Epithelial cell of proximal tubule (primary cell): ENCODE data around the gene TTN. TPM values are rescaled to one million over a fixed set of nuclear protein-coding genes. Genes with fewer than 3 reads are reported as not detected.

ENCODE experiments used
- DNase-seq: peaks from one replicate; pipeline ENCODE4 v3.0.0-alpha.2; 2011; ENCODE audit warnings: low read depth
- H3K4me3 ChIP-seq: 2 replicates; pipeline ENCODE4 v1.5.1; 2011; ENCODE audit warnings: low read depth, mild to moderate bottlenecking, low read length
- total RNA-seq: library from RNA; depleted of rRNA; stranded (reverse); fragments of >200 nt; gene quantifications from 2 replicates; pipeline ENCODE4 v1.2.3, GENCODE V29; 2015
- TF ChIP-seq, protein P1 (sequence below): conservative IDR thresholded peaks from 2 replicates; pipeline ENCODE4 v1.5.1; 2012; ENCODE audit warnings: low read depth, mild to moderate bottlenecking, low read length

Gene TTN
- total RNA-seq, 1 donor from 2014 or later = 0.12 TPM

- TF ChIP-seq, protein P1, sequence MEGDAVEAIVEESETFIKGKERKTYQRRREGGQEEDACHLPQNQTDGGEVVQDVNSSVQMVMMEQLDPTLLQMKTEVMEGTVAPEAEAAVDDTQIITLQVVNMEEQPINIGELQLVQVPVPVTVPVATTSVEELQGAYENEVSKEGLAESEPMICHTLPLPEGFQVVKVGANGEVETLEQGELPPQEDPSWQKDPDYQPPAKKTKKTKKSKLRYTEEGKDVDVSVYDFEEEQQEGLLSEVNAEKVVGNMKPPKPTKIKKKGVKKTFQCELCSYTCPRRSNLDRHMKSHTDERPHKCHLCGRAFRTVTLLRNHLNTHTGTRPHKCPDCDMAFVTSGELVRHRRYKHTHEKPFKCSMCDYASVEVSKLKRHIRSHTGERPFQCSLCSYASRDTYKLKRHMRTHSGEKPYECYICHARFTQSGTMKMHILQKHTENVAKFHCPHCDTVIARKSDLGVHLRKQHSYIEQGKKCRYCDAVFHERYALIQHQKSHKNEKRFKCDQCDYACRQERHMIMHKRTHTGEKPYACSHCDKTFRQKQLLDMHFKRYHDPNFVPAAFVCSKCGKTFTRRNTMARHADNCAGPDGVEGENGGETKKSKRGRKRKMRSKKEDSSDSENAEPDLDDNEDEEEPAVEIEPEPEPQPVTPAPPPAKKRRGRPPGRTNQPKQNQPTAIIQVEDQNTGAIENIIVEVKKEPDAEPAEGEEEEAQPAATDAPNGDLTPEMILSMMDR = peak; percentile 83
- DNase-seq = peak; percentile 18
- H3K4me3 ChIP-seq = no peak overlapping the region
Measured at GRCh38 chr2:178761759-178762371, 45.4 kb downstream of the TTN start.

DNA sequence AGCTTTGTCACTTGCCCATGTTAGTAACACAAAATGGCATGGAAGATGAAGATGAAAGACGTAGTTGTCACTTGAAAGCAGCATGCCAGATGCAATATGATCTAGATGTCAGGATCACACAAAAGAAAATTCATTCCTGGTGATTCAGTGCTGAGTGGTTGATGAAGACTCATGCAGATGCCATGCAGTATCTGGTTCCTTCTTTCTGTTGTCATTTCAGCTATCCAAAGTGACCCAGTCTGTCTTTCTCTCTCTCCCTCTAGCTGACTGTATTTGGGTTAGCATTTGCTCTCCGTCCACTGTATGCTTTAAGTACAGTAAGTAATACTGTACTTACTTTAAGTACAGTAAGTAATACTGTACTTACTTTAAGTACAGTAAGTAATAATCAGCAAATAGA is 50.4 kb downstream of the TTN start:
- no peak for DNase-seq
- H3K4me3 ChIP-seq = no peak overlapping the region
- TF ChIP-seq, protein P1 = no peak

- no peak for DNase-seq
- no peak overlapping the region for H3K4me3 ChIP-seq
- TF ChIP-seq, protein P1 = no peak
Measured at GRCh38 chr2:178756343-178756742, 50.9 kb downstream of the TTN start.

- TF ChIP-seq, protein P1 = no peak
- DNase-seq = no peak
Measured at GRCh38 chr2:178747767-178748166, 59.5 kb downstream of the TTN start.

DNA sequence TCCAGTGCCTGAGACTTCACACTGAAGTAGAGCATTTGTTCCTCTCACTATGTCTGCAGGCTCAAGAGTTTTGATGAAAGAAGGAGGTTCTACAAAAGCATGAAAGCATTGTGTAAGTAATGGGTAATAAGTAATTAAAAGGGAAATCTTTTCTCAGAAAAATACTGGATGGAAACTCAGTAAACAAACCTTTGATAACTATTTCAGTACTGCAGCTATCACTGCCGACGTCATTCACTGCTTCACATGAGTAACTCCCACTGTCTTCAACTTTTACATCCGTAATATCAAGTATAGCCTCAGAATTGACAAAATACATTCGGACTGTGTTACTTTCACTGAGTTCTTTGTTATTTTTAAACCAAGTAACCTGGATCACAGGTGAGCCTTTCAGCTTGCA is 72.7 kb downstream of the TTN start:
- no peak for DNase-seq
- no peak overlapping the region for H3K4me3 ChIP-seq
- TF ChIP-seq, protein P1 = no peak

More at GRCh38 chr2:178747767-178748166, 59.5 kb downstream of the TTN start:
- no peak overlapping the region for H3K4me3 ChIP-seq

GRCh38 chr2:178733975-178734374 is 73.2 kb downstream of the TTN start:
- TF ChIP-seq, protein P1 = no peak
- no peak for DNase-seq
- no peak overlapping the region for H3K4me3 ChIP-seq

GRCh38 chr2:178732913-178733312 is 74.3 kb downstream of the TTN start:
- TF ChIP-seq, protein P1 = no peak
- DNase-seq = no peak
- H3K4me3 ChIP-seq = no peak overlapping the region
